GM23248 (cell line): ENCODE results near the gene ERC2. TPM values are rescaled to one million over a fixed set of nuclear protein-coding genes. Genes with fewer than 3 reads are reported as not detected.

Experiments
- DNase-seq: peaks from one replicate; pipeline ENCODE4 v3.0.0-alpha.2; 2015
- H2AFZ ChIP-seq: fragments of 200-600 bp; sonication (generic); 2 replicates; pipeline ENCODE4 v1.6.1; 2016; ENCODE audit warnings: antibody characterized with exemption
- H3F3A ChIP-seq: fragments of 200-600 bp; sonication (generic); 2 replicates; pipeline ENCODE4 v1.6.1; 2016; ENCODE audit warnings: mild to moderate bottlenecking, antibody characterized with exemption, mixed run types; ENCODE audit not compliant: insufficient read depth
- H3K27ac ChIP-seq: fragments of 200-600 bp; sonication (generic); 2 replicates; pipeline ENCODE4 v1.5.1; 2016; ENCODE audit warnings: mild to moderate bottlenecking
- H3K27me3 ChIP-seq: fragments of 200-600 bp; sonication (generic); replicated peaks from 2 replicates; pipeline ENCODE4 v1.6.1; 2016; ENCODE audit warnings: mild to moderate bottlenecking; ENCODE audit not compliant: insufficient read depth
- H3K36me3 ChIP-seq: fragments of 200-600 bp; sonication (generic); 2 replicates; pipeline ENCODE4 v1.6.1; 2016; ENCODE audit warnings: low read depth, mild to moderate bottlenecking
- H3K4me1 ChIP-seq: fragments of 200-600 bp; sonication (generic); 2 replicates; pipeline ENCODE4 v1.6.1; 2016; ENCODE audit warnings: mild to moderate bottlenecking; ENCODE audit not compliant: insufficient read depth
- H3K4me2 ChIP-seq: fragments of 200-600 bp; sonication (generic); one replicate; pipeline ENCODE4 v1.6.1; 2016; ENCODE audit warnings: mild to moderate bottlenecking; ENCODE audit not compliant: unreplicated experiment
- H3K4me3 ChIP-seq: fragments of 200-600 bp; sonication (generic); 2 replicates; pipeline ENCODE4 v1.5.1; 2016; ENCODE audit warnings: mild to moderate bottlenecking
- H3K79me2 ChIP-seq: fragments of 200-600 bp; sonication (generic); 2 replicates; pipeline ENCODE4 v1.6.1; 2016; ENCODE audit warnings: mild to moderate bottlenecking; ENCODE audit not compliant: insufficient read depth
- H3K9ac ChIP-seq: fragments of 200-600 bp; sonication (generic); 2 replicates; pipeline ENCODE4 v1.6.1; 2016; ENCODE audit warnings: mild to moderate bottlenecking
- H3K9me2 ChIP-seq: fragments of 200-600 bp; sonication (generic); 2 replicates; pipeline ENCODE4 v1.6.1; 2016; ENCODE audit warnings: mixed run types, mild to moderate bottlenecking, moderate library complexity; ENCODE audit not compliant: insufficient read depth
- H3K9me3 ChIP-seq: fragments of 200-600 bp; sonication (generic); one replicate; pipeline ENCODE4 v1.6.1; 2017; ENCODE audit warnings: low read depth
- H4K20me1 ChIP-seq: fragments of 200-600 bp; sonication (generic); 2 replicates; pipeline ENCODE4 v1.6.0; 2016; ENCODE audit not compliant: insufficient read depth
- EZH2 ChIP-seq: fragments of 200-600 bp; sonication (generic); IDR thresholded peaks from 2 replicates; pipeline ENCODE4 v1.6.1; 2018; ENCODE audit warnings: antibody characterized with exemption, mild to moderate bottlenecking; ENCODE audit not compliant: insufficient read depth, poor library complexity, severe bottlenecking
- EZH2phosphoT487 ChIP-seq: fragments of 200-600 bp; sonication (generic); IDR thresholded peaks from 2 replicates; pipeline ENCODE4 v1.6.1; 2018; ENCODE audit warnings: antibody characterized with exemption, moderate library complexity, mild to moderate bottlenecking, low read depth; ENCODE audit not compliant: insufficient read depth
- WGBS, 2 experiments: methylation state at CpG; one replicate each; pipeline ENCODE4 v1.1.6; 2015 to 2017; ENCODE audit warnings: low lambda C conversion rate in 2 of 2, low coverage in 1 of 2; ENCODE audit errors: missing lambda C conversion rate in 2 of 2; 5-methylcytosine and 5-hydroxymethylcytosine counted together
- in situ Hi-C: fragments of 300-500 bp; cut with MboI; formaldehyde crosslinking; loops from 2 replicates; pipeline ENCODE4 v1.15.0; 2020
- polyA plus RNA-seq: library from polyadenylated mRNA; unstranded; fragments of >200 nt; fragmentation: Nextera tagmentation; extraction: Ambion mirVana; gene quantifications from 2 replicates; pipeline ENCODE4 v1.2.1, GENCODE V29; 2016
- total RNA-seq: library from RNA; depleted of rRNA; stranded (reverse); fragments of >200 nt; shearing (Covaris generic); gene quantifications from 2 replicates; pipeline ENCODE4 v1.2.3, GENCODE V29; 2014

ERC2 gene
- total and polyA plus RNA-seq, 2 experiments from 2014 or later: not detected

DNA sequence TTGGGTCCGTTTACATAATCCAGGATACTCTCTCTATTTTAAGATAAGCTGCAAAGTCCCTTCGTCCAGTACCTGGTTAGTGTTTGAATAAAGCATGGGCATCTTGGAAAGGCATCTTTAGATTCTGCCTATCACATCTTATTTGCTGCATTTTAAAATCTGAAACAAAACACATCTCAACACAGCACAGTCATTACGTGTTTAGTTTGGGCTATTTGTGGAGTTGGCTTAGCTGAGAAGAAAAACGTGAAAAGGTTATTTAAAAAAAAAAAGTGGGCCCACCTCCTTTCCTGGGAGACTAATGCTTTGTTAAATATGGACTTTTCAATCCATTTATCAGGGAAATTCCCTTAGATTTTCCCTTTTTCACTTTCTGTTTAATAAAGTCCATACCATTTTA is 806.7 kb downstream of the ERC2 start:
- no peak for DNase-seq
- TF ChIP-seq EZH2phosphoT487 (no peak), EZH2 (no peak)
- H3K9ac ChIP-seq: no peak overlapping the region
- no peaks in the 10 kb centered on the region for H3K9me3 ChIP-seq
- no peak overlapping the region for H3K4me2 ChIP-seq
- in situ Hi-C loops: no loop called here
- no peak overlapping the region for H2AFZ ChIP-seq
- 0 out of 2 replicates have a peak, but pooled peaks cover 6% of the 10 kb centered on the region for H3K27me3 ChIP-seq
- no peak overlapping the region for H3K27ac ChIP-seq
- 42 to 43% methylated on average over 4 of the region's 4 CpGs for WGBS, 2 experiments
- 0 out of 2 replicates have a peak, but pooled peaks cover 7% of the 10 kb centered on the region for H3F3A ChIP-seq
- H3K79me2 ChIP-seq: no peaks in the 10 kb centered on the region
- H3K4me3 ChIP-seq: no peak overlapping the region
- H3K9me2 ChIP-seq: no peaks in the 10 kb centered on the region
- no peaks in the 10 kb centered on the region for H4K20me1 ChIP-seq
- H3K36me3 ChIP-seq: no peaks in the 10 kb centered on the region
- H3K4me1 ChIP-seq: peaks cover 16% of the 10 kb centered on the region

DNA sequence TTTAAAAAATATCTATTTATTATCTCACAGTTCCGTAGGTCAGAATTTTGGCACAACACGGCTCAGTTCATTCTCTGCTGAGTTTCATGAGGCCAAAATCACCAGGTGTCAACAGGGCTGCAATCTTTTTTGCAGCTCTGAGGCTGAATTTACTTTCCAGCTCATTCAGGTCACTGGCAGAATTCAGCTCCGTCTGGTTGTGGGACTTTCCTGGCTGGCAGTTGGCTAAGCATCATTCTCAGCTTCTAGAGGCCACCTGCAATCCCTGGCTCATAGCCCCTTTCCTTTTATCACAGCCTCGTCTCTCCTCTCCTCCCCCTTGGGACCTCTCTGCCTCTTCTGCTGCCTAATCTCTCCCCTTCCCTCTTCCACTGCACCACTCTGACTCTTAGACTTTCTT is 807.1 kb downstream of the ERC2 start:
- no peak overlapping the region for H3K27ac ChIP-seq
- no peaks in the 10 kb centered on the region for H4K20me1 ChIP-seq
- in situ Hi-C loops: no loop called here
- no peaks in the 10 kb centered on the region for H3K36me3 ChIP-seq
- DNase-seq: no peak
- TF ChIP-seq EZH2 (no peak), EZH2phosphoT487 (no peak)
- H2AFZ ChIP-seq: no peak overlapping the region
- 0 out of 2 replicates have a peak, but pooled peaks cover 6% of the 10 kb centered on the region for H3K27me3 ChIP-seq
- no peaks in the 10 kb centered on the region for H3K9me3 ChIP-seq
- WGBS, 2 experiments: 41 to 53% methylated on average over 4 of the region's 4 CpGs
- 0 out of 2 replicates have a peak, but pooled peaks cover 7% of the 10 kb centered on the region for H3F3A ChIP-seq
- H3K4me3 ChIP-seq: no peak overlapping the region
- H3K4me1 ChIP-seq: peaks cover 16% of the 10 kb centered on the region
- H3K9me2 ChIP-seq: no peaks in the 10 kb centered on the region
- no peaks in the 10 kb centered on the region for H3K79me2 ChIP-seq
- H3K9ac ChIP-seq: no peak overlapping the region
- H3K4me2 ChIP-seq: no peak overlapping the region

DNA sequence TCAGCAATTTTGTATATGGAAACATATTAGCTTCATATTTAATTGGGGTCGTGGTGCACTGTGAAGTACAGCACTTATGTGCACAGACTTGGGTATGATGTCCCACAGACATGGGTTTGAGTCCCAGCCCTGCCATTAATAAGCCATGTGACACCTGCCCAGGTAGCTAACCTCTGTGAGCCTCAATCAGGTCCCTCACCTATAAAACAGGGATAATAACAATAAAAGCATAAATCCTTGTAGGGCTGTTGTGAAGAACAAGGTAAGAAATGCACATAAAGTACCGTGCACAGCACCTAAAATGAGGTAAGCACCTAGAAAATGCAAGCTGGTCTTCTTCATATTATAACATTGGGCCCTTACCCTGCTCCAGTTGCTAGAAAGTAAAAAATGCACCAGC is 807.6 kb downstream of the ERC2 start:
- Histone ChIP-seq H3K27me3 (0 out of 2 replicates have a peak, but pooled peaks cover 6% of the 10 kb centered on the region), H4K20me1 (no peaks in the 10 kb centered on the region), H3K9ac (no peak overlapping the region), H3F3A (0 out of 2 replicates have a peak, but pooled peaks cover 7% of the 10 kb centered on the region), H3K4me1 (peaks cover 16% of the 10 kb centered on the region), H3K4me2 (no peak overlapping the region), H3K27ac (no peak overlapping the region), H3K79me2 (no peaks in the 10 kb centered on the region), H3K9me3 (no peaks in the 10 kb centered on the region), H3K36me3 (no peaks in the 10 kb centered on the region), H3K9me2 (no peaks in the 10 kb centered on the region), H2AFZ (no peak overlapping the region), H3K4me3 (no peak overlapping the region)
- no peak for DNase-seq
- 27 to 30% methylated on average over 2 of the region's 2 CpGs for WGBS, 2 experiments
- in situ Hi-C loops: no loop called here
- no peak for TF ChIP-seq EZH2
- no peak for TF ChIP-seq EZH2phosphoT487

DNA sequence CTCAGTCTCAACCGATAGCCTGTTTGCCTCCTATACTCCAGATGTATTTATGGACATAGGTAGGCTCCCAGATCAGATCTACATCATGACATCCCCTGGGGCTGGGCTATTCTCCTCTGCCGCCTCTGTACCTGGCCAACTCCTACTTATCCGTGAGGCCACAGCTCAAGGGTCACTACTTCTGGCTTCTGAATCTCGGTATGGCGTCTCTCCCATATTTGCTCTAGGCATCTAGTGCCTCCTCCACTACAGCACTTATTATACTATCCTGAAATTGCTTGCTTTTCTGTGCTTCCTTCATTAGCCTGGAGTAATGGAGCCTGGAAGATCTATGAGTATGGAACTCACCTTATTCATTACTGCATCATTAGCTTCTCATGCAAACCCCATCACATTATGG is 808.6 kb downstream of the ERC2 start:
- Histone ChIP-seq H3K9me3 (no peaks in the 10 kb centered on the region), H3K79me2 (no peaks in the 10 kb centered on the region), H3K4me3 (no peak overlapping the region), H3K4me1 (peaks cover 16% of the 10 kb centered on the region), H3K36me3 (no peaks in the 10 kb centered on the region), H4K20me1 (no peaks in the 10 kb centered on the region), H3K27me3 (0 out of 2 replicates have a peak, but pooled peaks cover 6% of the 10 kb centered on the region), H3K4me2 (no peak overlapping the region), H3K9me2 (no peaks in the 10 kb centered on the region), H3K9ac (no peak overlapping the region), H2AFZ (no peak overlapping the region), H3F3A (0 out of 2 replicates have a peak, but pooled peaks cover 7% of the 10 kb centered on the region), H3K27ac (no peak overlapping the region)
- TF ChIP-seq EZH2: no peak
- no peak for TF ChIP-seq EZH2phosphoT487
- no peak for DNase-seq
- 56 to 58% methylated on average over 5 of the region's 5 CpGs for WGBS, 2 experiments
- in situ Hi-C loops: no loop called here
